GM19328 (cell line): Measurements from ENCODE around the gene PLEKHM3.
"Not testable (repeated sequence)": the region's sequence is repeated elsewhere in the genome, so short reads cannot be mapped to it uniquely, and the experiment has no call there.

Source experiments
- ATAC-seq: cut with Tn5 transposase; IDR thresholded peaks from one replicate; pipeline ENCODE4 v1.9.1; 2021; ENCODE audit warnings: mild to moderate bottlenecking, moderate library complexity; ENCODE audit not compliant: unreplicated experiment

Gene PLEKHM3

GRCh38 chr2:208037564-208038487 is 12.5 kb upstream of the PLEKHM3 start:
- no peak for ATAC-seq

GRCh38 chr2:208036357-208036756 is 11.0 kb upstream of the PLEKHM3 start:
- no peak for ATAC-seq

GRCh38 chr2:208034503-208035140 is 9.3 kb upstream of the PLEKHM3 start:
- ATAC-seq: no peak

- ATAC-seq: peak; percentile 89
These were observed 8.6 kb upstream of the PLEKHM3 start for GRCh38 chr2:208033701-208034502.

- no peak for ATAC-seq
These were observed 6.3 kb upstream of the PLEKHM3 start for GRCh38 chr2:208031608-208032019.

GRCh38 chr2:208025814-208026184 is 472 bp upstream of the PLEKHM3 start:
- peak; percentile 21 for ATAC-seq

GRCh38 chr2:208024091-208024490 is 1.2 kb downstream of the PLEKHM3 start:
- ATAC-seq: no peak

GRCh38 chr2:208020253-208020652 is 5.1 kb downstream of the PLEKHM3 start:
- ATAC-seq: no peak

GRCh38 chr2:208018124-208018712 is 7.1 kb downstream of the PLEKHM3 start:
- not testable (repeated sequence) for ATAC-seq

- ATAC-seq: no peak
These were observed 7.6 kb downstream of the PLEKHM3 start for GRCh38 chr2:208017721-208018120.

GRCh38 chr2:208015475-208015874 is 9.9 kb downstream of the PLEKHM3 start:
- no peak for ATAC-seq

- no peak for ATAC-seq
These were observed 11.8 kb downstream of the PLEKHM3 start for GRCh38 chr2:208013285-208014178.

- no peak for ATAC-seq
These were observed 12.9 kb downstream of the PLEKHM3 start for GRCh38 chr2:208012449-208012848.

GRCh38 chr2:208010506-208010905 is 14.8 kb downstream of the PLEKHM3 start:
- ATAC-seq: no peak

- no peak for ATAC-seq
These were observed 18.5 kb downstream of the PLEKHM3 start for GRCh38 chr2:208006833-208007232.

GRCh38 chr2:208006337-208006736 is 19.0 kb downstream of the PLEKHM3 start:
- ATAC-seq: no peak

- no peak for ATAC-seq
These were observed 23.4 kb downstream of the PLEKHM3 start for GRCh38 chr2:208001924-208002323.

- ATAC-seq: no peak
These were observed 24.5 kb downstream of the PLEKHM3 start for GRCh38 chr2:208000701-208001395.

- ATAC-seq: no peak
These were observed 28.5 kb downstream of the PLEKHM3 start for GRCh38 chr2:207996848-207997247.
